ENCODE results near the gene GFER. TPM values are rescaled to one million over a fixed set of nuclear protein-coding genes. Genes with fewer than 3 reads are reported as not detected.

GFER gene
- total and polyA plus RNA-seq, 9 of the 15 experiments (the other 6 are each of a cell fraction or from before 2014, with no cell fraction given), result 4.3 to 53.7 (median 19.8) TPM

- TF ChIP-seq CUX1 (CRISPR knock-in tag; IDR thresholded peaks at IDR 0.05) (no peak), FOSL1 (tag; conservative IDR thresholded peaks at IDR 0.05) (peak; percentile 56), ZNF449 (CRISPR knock-in tag; IDR thresholded peaks at IDR 0.05) (no peak), ZNF830 (CRISPR knock-in tag; IDR thresholded peaks at IDR 0.05) (no peak), TAF9B (IDR thresholded peaks at IDR 0.05; ENCODE audit: partially characterized antibody) (peak; percentile 34), COPS2 (conservative IDR thresholded peaks at IDR 0.05) (no peak), HMGN3 (IDR thresholded peaks at IDR 0.05; ENCODE audit: borderline replicate concordance, extremely low read depth, insufficient read length, low read depth, low read length) (no peak), ELF4 (CRISPR knock-in tag; IDR thresholded peaks at IDR 0.05) (no peak), ZNF354B (CRISPR knock-in tag; IDR thresholded peaks at IDR 0.05) (no peak), ZNF644 (tag; IDR thresholded peaks at IDR 0.05; ENCODE audit: low read depth) (no peak), HSF4 (CRISPR knock-in tag; IDR thresholded peaks at IDR 0.05; ENCODE audit: borderline replicate concordance) (no peak), UBTF (IDR thresholded peaks at IDR 0.05; ENCODE audit: borderline replicate concordance in 1 of 2, low read depth in 2 of 2, low read length in 2 of 2) (peak in 1 of 2 experiments; percentile 50; a peak in 1 of 4 replicates), POLR2AphosphoS5 (IDR thresholded peaks at IDR 0.05; ENCODE audit: control insufficient read depth, insufficient read depth, low read depth, low read length) (no peak), HMG20B (CRISPR knock-in tag; IDR thresholded peaks at IDR 0.05) (no peak), LARP7 (IDR thresholded peaks at IDR 0.05) (no peak), ZNF174 (CRISPR knock-in tag; IDR thresholded peaks at IDR 0.05) (no peak), RBM34 (IDR thresholded peaks at IDR 0.05; ENCODE audit: borderline replicate concordance, insufficient read depth, low read length) (no peak), MEF2A (IDR thresholded peaks at IDR 0.05; ENCODE audit: control insufficient read depth, low read depth, low read length) (no peak)
These were observed 41.8 kb upstream of the GFER start (continued) for GRCh38 chr16:1942047-1942809.
